ENCODE measurements around the gene FILIP1L. TPM values are rescaled to one million over a fixed set of nuclear protein-coding genes. Genes with fewer than 3 reads are reported as not detected.

The FILIP1L gene
- total RNA-seq, 1 donor from 2014 or later, result 33.4 TPM

GRCh38 chr3:99918715-99919114 is 195.6 kb downstream of the FILIP1L start:
- no peak for TF ChIP-seq CTCF (conservative IDR thresholded peaks at IDR 0.05; ENCODE audit: low read depth, low read length)
- no peak overlapping the region for H3K4me3 ChIP-seq (ENCODE audit: low read depth, low read length)
- DNase-seq (ENCODE audit: low read depth), result no peak

- TF ChIP-seq CTCF (conservative IDR thresholded peaks at IDR 0.05; ENCODE audit: low read depth, low read length), result no peak
- no peak for DNase-seq (ENCODE audit: low read depth)
- H3K4me3 ChIP-seq (ENCODE audit: low read depth, low read length), result no peak overlapping the region
Observed at GRCh38 chr3:99915906-99916432, 198.3 kb downstream of the FILIP1L start.

GRCh38 chr3:99911433-99911832 is 202.9 kb downstream of the FILIP1L start:
- DNase-seq (ENCODE audit: low read depth), result no peak
- TF ChIP-seq CTCF (conservative IDR thresholded peaks at IDR 0.05; ENCODE audit: low read depth, low read length), result no peak

GRCh38 chr3:99910752-99911290 is 203.5 kb downstream of the FILIP1L start:
- no peak for TF ChIP-seq CTCF (conservative IDR thresholded peaks at IDR 0.05; ENCODE audit: low read depth, low read length)
- DNase-seq (ENCODE audit: low read depth), result no peak
- H3K4me3 ChIP-seq (ENCODE audit: low read depth, low read length), result no peak overlapping the region

More at GRCh38 chr3:99911433-99911832, 202.9 kb downstream of the FILIP1L start:
- no peak overlapping the region for H3K4me3 ChIP-seq (ENCODE audit: low read depth, low read length)

GRCh38 chr3:99909714-99910495 is 204.4 kb downstream of the FILIP1L start:
- DNase-seq (ENCODE audit: low read depth), result peak; percentile 60

GRCh38 chr3:99907959-99908544 is 206.2 kb downstream of the FILIP1L start:
- DNase-seq (ENCODE audit: low read depth), result no peak
- TF ChIP-seq CTCF (conservative IDR thresholded peaks at IDR 0.05; ENCODE audit: low read depth, low read length), result no peak
- H3K4me3 ChIP-seq (ENCODE audit: low read depth, low read length), result no peak overlapping the region

More at GRCh38 chr3:99909714-99910495, 204.4 kb downstream of the FILIP1L start:
- no peak overlapping the region for H3K4me3 ChIP-seq (ENCODE audit: low read depth, low read length)
- TF ChIP-seq CTCF (conservative IDR thresholded peaks at IDR 0.05; ENCODE audit: low read depth, low read length), result no peak
